Measurements from ENCODE around the gene SLC5A12. TPM values are rescaled to one million over a fixed set of nuclear protein-coding genes. Genes with fewer than 3 reads are reported as not detected.

The SLC5A12 gene, protein sequence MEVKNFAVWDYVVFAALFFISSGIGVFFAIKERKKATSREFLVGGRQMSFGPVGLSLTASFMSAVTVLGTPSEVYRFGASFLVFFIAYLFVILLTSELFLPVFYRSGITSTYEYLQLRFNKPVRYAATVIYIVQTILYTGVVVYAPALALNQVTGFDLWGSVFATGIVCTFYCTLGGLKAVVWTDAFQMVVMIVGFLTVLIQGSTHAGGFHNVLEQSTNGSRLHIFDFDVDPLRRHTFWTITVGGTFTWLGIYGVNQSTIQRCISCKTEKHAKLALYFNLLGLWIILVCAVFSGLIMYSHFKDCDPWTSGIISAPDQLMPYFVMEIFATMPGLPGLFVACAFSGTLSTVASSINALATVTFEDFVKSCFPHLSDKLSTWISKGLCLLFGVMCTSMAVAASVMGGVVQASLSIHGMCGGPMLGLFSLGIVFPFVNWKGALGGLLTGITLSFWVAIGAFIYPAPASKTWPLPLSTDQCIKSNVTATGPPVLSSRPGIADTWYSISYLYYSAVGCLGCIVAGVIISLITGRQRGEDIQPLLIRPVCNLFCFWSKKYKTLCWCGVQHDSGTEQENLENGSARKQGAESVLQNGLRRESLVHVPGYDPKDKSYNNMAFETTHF
- not detected in 2 replicates for total RNA-seq

DNA sequence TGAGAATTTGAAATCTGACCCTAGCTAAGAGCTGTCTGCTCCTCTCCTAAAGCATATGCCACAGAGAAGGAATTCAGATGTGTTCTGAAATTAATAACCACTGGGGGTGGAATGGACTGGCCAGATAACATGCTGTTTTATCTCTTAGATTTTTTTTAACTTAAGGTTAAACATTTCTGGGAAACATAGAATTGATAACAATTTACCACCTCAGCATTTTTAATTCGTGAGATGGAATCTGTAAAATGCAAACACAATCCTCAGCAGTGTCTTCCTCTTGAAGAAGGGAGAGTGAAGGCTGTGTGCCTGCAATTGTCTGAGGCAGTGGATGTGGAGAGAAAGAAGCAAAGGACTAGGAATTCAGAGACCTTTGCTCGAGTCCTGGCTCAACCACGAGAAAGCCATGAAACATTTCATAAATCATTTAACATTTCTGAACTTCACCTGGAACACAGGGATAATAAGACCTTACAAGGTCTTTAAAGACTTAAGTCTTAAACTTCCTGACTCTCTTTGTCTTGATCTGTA, at the start of gene SLC5A12:
Gene SLC5A12 (minus strand): TSS at position 113 of the 528 bp plus-strand sequence. CDS start 346 bp downstream, outside the sequence.

Other genes starting within 250 kb of the SLC5A12 start
- 0.33 and 0.39 TPM in 2 replicates for gene MUC15, start 149.8 kb downstream of the SLC5A12 start, total RNA-seq

Data from placental epithelial cell (primary cell).